Measurements from ENCODE around the gene COL9A3. TPM values are rescaled to one million over a fixed set of nuclear protein-coding genes. Genes with fewer than 3 reads are reported as not detected.

The COL9A3 gene
- total RNA-seq, 2 donors from 2014 or later: not detected

DNA sequence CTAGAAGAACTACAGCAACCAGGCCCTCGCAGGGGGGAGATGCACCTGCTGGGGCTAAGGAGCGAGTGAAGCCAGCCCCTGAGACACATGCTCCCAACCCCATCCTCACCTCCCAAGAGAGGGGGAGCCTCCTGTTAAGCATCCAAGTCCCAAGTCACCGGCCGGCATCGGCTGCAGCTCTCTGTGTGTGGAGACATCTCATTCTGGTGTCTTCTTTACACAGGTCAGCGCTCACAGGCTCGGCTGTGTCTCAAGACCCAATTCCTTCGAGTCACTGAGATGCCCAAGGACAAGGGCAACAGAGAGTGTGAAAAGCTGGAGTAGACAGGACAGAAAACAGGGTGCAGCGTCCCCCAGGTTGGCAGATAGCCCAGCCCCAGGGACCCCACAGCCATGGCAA is 41.6 kb upstream of the COL9A3 start:
- Mint-ChIP-seq H3K9me3 (no peaks in the 10 kb centered on the region), H3K4me1 (peaks cover 23% of the 10 kb centered on the region), H3K36me3 (ENCODE audit: low read depth) (no peaks in the 10 kb centered on the region), H3K4me3 (peak overlapping the region; percentile 71), H3K27ac (peak overlapping the region; percentile 97), H3K27me3 (no peaks in the 10 kb centered on the region)
- no peak for ATAC-seq (replicated peaks)

DNA sequence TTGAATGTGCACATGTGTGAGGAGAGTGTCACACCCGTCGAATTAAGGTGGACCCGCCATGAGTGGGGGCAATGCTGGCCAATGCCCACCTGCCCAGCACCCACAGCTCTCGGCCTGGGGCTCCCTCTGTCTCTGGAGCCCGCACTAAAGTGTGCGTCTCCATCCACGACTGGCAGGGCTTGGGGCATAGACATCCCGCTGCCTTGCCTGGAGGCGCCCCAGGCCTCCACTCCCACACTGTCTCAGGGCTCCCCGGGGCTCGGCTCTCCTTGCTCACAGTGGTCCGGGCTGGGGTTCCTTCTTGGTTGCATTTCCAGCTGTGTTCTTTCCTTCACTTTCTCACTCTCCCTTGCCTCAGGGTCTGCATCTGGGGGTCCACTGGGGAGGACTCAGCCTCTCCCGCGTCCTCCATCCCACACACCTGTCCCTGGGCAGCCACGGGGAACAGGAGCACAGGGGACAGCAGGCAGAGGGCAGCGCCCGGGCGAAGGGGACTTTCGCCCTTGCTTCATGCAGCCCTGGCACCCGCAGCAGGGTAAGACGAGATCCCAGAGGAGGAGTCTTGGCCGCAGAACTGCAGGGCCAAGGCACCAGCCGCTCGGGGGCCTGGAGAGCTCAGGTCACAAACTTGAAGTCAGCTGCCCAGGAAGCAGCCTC is 40.7 kb upstream of the COL9A3 start:
- Mint-ChIP-seq H3K4me3 (peak overlapping the region; percentile 71), H3K27ac (peak overlapping the region; percentile 97), H3K4me1 (peaks cover 23% of the 10 kb centered on the region), H3K36me3 (ENCODE audit: low read depth) (no peaks in the 10 kb centered on the region), H3K9me3 (no peaks in the 10 kb centered on the region), H3K27me3 (no peaks in the 10 kb centered on the region)
- ATAC-seq (replicated peaks): no peak

DNA sequence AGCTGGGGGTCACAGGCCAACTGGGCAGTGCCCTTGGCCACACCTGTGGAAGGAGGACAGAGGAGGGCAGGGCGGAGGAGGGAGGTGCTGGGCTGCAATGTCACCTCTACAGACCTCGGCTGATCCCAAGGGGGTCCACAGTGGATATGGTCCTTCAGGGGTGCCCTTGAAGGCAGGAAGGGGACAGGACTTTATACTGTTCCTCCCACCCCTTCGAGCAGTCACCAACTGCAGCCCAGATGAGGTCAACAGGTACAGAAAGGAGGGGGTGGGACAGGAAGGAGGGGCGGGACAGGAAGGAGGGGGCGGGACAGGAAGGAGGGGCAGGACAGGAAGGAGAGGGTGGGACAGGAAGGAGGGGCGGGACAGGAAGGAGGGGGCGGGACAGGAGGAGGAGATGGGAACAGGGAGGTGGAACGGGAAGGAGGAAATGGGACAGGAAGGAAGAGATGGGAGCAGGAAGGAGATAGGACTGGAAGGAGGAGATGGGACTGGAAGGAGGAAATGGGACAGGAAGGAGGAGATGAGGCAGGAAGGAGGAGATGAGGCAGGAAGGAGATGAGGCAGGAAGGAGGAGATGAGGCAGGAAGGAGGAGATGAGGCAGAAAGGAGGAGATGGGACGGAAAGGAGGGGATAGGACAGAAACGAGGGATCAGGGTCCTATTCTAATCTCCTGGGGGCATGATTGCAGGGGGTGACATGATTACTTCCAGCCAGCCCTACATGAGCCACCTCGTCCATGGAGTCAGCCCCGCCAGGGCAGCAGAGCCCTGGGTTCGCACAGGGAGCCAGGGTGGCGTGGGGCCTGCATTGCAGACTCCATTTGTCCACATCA is 39.9 kb upstream of the COL9A3 start:
- peaks cover 23% of the 10 kb centered on the region for H3K4me1 Mint-ChIP-seq
- peak overlapping the region; percentile 97 for H3K27ac Mint-ChIP-seq
- no peaks in the 10 kb centered on the region for H3K27me3 Mint-ChIP-seq
- ATAC-seq (replicated peaks): peak; percentile 79
- no peaks in the 10 kb centered on the region for H3K36me3 Mint-ChIP-seq (ENCODE audit: low read depth)
- no peaks in the 10 kb centered on the region for H3K9me3 Mint-ChIP-seq
- H3K4me3 Mint-ChIP-seq: peak overlapping the region; percentile 71

DNA sequence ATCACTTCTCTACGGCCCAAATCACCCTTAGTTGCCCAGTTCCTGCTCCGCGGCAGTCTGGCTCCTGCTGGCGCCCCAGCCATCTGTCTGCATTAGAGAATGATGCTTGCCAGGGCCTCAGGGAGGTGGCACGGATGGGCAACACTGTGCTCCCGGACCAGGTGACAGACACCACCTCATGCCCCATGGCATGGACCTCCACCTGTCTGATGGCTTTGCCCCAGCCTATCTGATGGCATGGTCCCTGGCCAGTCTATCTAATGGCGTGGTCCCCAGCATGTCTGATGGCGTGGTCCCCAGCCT is 39.4 kb upstream of the COL9A3 start:
- no peak for ATAC-seq (replicated peaks)
- H3K36me3 Mint-ChIP-seq (ENCODE audit: low read depth): no peaks in the 10 kb centered on the region
- H3K4me1 Mint-ChIP-seq: peaks cover 23% of the 10 kb centered on the region
- no peaks in the 10 kb centered on the region for H3K27me3 Mint-ChIP-seq
- peak overlapping the region; percentile 97 for H3K27ac Mint-ChIP-seq
- H3K9me3 Mint-ChIP-seq: no peaks in the 10 kb centered on the region
- peak overlapping the region; percentile 71 for H3K4me3 Mint-ChIP-seq

DNA sequence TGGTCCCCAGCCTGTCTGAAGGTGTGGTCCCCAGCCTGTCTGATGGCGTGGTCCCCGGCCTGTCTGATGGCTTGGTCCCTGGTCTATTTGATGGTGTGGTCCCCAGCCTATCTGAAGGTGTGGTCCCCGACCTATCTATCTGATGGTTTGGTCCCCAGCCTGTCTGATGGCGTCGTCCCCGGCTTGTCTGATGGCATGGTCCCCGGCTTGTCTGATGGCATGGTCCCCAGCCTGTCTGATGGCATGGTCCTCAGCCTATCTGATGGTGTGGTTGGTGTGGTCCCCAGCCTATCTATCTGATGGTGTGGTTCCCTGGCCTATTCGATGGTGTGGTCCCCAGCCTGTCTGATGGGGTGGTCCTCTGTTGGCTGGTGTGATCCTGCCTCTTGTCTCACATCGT is 38.8 kb upstream of the COL9A3 start:
- H3K27ac Mint-ChIP-seq: peak overlapping the region; percentile 33
- no peak for ATAC-seq (replicated peaks)
- no peaks in the 10 kb centered on the region for H3K9me3 Mint-ChIP-seq
- peaks cover 23% of the 10 kb centered on the region for H3K4me1 Mint-ChIP-seq
- H3K27me3 Mint-ChIP-seq: no peaks in the 10 kb centered on the region
- H3K4me3 Mint-ChIP-seq: no peak overlapping the region
- no peaks in the 10 kb centered on the region for H3K36me3 Mint-ChIP-seq (ENCODE audit: low read depth)

DNA sequence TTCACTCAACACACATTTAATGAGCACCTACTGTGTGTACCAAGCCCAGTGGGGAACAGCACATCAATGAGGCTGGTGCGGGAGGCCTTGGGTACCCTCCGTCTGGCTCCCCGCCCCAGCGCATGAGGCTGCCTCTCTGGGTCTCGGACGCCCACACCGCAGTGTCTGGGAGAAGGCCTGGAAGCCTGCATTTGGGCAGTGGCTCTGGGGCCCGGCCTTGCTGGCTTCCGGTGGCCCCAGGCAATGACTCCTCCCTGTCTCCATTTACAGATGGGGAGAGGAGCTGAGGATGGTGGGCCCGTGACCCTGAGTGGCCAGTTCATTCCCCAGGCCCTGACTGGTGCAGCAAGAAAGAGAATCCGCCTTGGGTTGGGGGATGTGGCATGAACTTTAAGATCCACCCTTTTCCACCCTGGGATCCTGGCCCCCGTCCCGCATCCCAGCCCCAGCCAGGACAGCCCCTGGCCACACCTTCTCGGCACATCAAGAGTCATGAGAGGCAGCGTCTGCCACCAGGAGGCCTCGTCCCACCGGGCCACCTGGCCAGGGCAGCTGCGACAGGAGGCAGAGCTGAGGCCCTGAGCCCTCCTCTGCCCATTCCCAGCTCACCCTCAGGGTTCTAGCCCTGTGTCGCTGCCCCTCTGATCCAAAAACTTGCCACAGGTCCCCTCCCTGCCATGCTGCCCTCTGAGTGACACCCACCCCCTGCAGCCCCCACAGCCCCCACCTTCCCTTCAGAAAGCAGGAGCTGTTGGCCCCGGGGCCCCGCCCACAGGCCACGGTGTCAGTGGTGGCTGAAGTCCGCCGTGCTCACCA is 38.0 kb upstream of the COL9A3 start:
- peaks cover 23% of the 10 kb centered on the region for H3K4me1 Mint-ChIP-seq
- no peak for ATAC-seq (replicated peaks)
- no peaks in the 10 kb centered on the region for H3K9me3 Mint-ChIP-seq
- no peaks in the 10 kb centered on the region for H3K27me3 Mint-ChIP-seq
- H3K4me3 Mint-ChIP-seq: no peak overlapping the region
- H3K27ac Mint-ChIP-seq: peak overlapping the region; percentile 33
- H3K36me3 Mint-ChIP-seq (ENCODE audit: low read depth): no peaks in the 10 kb centered on the region

DNA sequence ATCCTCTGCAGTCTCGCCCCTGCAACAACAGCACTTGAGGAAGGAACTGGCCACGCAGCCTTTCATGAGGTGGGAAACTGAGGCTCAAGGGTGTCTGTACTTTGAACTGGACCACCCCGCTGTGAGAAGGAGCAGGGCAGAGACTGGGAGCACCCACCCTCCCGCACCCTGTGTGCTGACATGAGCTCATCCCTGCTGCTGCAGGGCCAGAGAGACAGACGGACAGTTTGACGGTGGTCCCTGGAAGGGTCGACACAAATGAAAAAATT is 37.5 kb upstream of the COL9A3 start:
- Mint-ChIP-seq H3K27ac (no peak overlapping the region), H3K4me3 (no peak overlapping the region), H3K4me1 (peaks cover 23% of the 10 kb centered on the region), H3K9me3 (no peaks in the 10 kb centered on the region), H3K36me3 (ENCODE audit: low read depth) (no peaks in the 10 kb centered on the region), H3K27me3 (no peaks in the 10 kb centered on the region)
- no peak for ATAC-seq (replicated peaks)

DNA sequence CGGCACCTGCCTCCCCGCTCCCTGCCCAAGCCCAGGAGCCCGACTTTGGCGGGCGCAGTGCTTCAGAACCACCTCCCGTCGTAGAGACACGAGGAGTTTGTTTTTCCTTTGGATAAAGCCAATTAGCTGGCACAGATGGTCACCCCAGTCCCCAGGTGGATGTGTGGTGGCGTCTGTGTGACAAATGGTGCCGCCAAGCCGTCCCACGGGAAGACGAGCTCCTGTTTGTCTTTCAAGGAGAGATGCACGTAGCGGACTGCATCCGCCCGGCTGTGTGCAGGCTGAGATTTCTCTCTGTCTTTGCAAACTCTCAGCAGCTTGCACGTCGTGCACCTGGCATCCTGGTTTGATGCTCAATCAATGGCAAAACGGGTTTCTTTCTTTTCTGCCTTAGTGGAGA is 36.6 kb upstream of the COL9A3 start:
- no peak for ATAC-seq (replicated peaks)
- no peaks in the 10 kb centered on the region for H3K36me3 Mint-ChIP-seq (ENCODE audit: low read depth)
- no peak overlapping the region for H3K27ac Mint-ChIP-seq
- no peaks in the 10 kb centered on the region for H3K9me3 Mint-ChIP-seq
- no peaks in the 10 kb centered on the region for H3K27me3 Mint-ChIP-seq
- no peak overlapping the region for H3K4me3 Mint-ChIP-seq
- H3K4me1 Mint-ChIP-seq: peaks cover 18% of the 10 kb centered on the region

DNA sequence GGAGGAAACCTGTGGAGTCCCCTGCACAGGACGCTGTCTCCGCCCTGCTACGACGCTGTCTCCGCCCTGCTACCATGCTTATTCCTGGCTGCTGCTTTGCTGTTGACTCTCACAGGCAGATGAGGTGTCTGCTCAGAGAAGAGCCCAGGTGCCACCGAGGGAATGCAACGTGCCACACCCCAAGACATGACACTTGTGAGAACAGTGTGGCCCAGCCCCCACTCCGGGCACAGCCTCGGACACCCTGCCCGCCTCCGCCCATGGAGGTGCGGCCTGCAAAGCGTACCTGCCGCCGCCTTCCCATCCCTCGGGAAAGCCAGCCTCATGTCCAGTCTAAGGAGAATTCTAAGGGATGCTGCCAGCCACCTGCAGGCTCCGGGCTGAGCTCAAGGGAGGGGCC is 36.2 kb upstream of the COL9A3 start:
- H3K27ac Mint-ChIP-seq: no peak overlapping the region
- H3K36me3 Mint-ChIP-seq (ENCODE audit: low read depth): no peaks in the 10 kb centered on the region
- H3K27me3 Mint-ChIP-seq: no peaks in the 10 kb centered on the region
- H3K4me1 Mint-ChIP-seq: peaks cover 14% of the 10 kb centered on the region
- no peaks in the 10 kb centered on the region for H3K9me3 Mint-ChIP-seq
- H3K4me3 Mint-ChIP-seq: no peak overlapping the region
- no peak for ATAC-seq (replicated peaks)

DNA sequence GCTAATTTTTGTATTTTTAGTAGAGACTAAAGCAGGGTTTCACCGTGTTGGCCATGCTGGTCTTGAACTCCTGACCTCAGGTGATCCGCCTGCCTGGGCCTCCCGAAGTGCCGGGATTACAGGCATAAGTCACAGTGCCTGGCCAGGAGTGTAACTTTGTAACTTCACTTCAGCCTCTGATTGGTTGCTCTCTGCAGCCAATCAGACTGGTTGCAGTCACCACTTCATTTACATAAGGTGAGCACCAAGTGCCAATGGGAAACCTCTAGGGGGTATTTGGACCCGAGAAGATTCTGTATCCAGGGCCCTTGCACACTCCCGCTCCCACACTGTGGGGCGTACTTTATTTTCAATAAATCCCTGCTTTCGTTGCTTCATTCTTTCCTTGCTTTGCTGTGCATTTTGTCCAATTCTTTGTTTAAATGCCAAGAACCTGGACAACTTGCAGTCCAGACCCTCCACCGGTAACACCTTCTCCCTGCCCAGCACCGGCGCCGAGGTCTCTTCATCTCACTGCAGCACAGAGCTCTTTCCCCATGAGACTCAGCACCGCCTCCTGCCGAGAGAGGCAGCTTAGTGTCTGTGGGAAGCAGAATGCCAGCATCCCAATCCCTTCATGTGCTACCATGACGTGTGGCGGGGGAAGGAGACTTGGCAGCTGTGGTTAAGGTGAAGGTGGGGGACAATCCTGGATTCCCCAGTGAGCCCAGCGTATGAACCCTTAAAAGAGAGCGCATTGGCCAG is 34.5 kb upstream of the COL9A3 start:
- Mint-ChIP-seq H3K27me3 (no peaks in the 10 kb centered on the region), H3K36me3 (ENCODE audit: low read depth) (no peaks in the 10 kb centered on the region), H3K9me3 (no peaks in the 10 kb centered on the region), H3K27ac (no peak overlapping the region), H3K4me3 (no peak overlapping the region), H3K4me1 (peaks cover 6% of the 10 kb centered on the region)
- ATAC-seq (replicated peaks): no peak

DNA sequence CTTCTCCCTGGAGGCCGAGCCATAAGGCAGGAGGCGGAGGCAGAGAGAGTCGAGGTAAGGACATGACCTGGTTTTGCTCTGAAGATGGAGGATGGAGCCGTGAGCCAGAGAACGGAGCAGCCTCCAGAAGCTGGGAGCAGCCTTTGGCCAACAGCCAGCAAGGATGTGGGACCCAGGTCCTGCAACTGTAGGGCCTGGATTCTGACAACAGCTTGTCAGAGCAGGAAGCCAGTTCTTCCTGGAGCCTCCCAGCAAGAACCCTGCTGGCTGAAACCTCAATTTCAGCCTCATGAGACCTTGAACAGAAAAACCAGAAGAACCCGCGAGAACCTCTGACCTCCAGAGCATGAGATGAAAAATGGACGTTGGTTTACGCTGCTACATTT is 34.0 kb upstream of the COL9A3 start:
- H3K27me3 Mint-ChIP-seq: no peaks in the 10 kb centered on the region
- no peak overlapping the region for H3K27ac Mint-ChIP-seq
- H3K4me1 Mint-ChIP-seq: peaks cover 11% of the 10 kb centered on the region
- no peaks in the 10 kb centered on the region for H3K9me3 Mint-ChIP-seq
- no peak overlapping the region for H3K4me3 Mint-ChIP-seq
- no peaks in the 10 kb centered on the region for H3K36me3 Mint-ChIP-seq (ENCODE audit: low read depth)
- ATAC-seq (replicated peaks): no peak

DNA sequence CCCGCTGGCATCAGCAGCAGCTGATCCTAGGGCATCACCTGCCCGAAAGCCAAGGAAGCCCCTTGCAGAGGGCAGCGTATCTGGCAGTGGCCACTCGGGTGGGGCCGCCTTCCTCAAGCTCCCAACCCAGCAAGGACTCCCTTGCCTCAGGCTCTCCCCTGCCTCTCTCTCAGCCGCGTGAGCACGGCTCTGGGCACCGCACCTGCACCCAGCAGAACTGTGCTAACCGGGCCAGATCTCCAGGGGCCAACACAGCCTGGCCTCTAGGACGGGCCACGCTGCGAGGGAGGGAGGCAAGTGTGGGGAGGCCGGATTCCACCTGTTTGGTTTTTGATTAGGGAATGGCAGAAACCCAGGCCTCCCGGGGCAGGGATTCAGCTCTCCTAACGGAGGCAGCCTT is 32.4 kb upstream of the COL9A3 start:
- no peak overlapping the region for H3K4me3 Mint-ChIP-seq
- no peak for ATAC-seq (replicated peaks)
- H3K27me3 Mint-ChIP-seq: no peaks in the 10 kb centered on the region
- H3K27ac Mint-ChIP-seq: no peak overlapping the region
- no peaks in the 10 kb centered on the region for H3K36me3 Mint-ChIP-seq (ENCODE audit: low read depth)
- H3K9me3 Mint-ChIP-seq: no peaks in the 10 kb centered on the region
- H3K4me1 Mint-ChIP-seq: peaks cover 12% of the 10 kb centered on the region

DNA sequence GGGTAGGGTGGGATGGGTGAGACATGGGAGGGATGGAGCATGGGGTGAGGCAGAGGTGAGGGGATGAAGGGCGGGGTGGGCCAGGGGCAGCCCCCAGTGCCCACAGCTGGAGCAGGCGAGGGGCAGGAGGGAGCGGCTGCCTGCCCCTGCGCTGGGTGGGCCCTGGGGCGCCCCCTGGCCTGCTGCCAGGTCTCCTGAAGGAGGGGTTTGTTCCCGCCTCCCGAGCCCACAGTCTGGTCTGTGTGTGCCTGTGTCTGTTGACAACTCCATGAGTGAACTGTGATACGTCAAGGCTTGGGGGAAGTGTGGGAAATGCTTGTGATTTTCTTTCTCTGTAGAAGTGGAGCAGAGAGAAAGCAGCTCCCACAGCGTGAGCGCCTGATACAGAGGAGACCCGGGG is 31.5 kb upstream of the COL9A3 start:
- H3K9me3 Mint-ChIP-seq: no peaks in the 10 kb centered on the region
- H3K27me3 Mint-ChIP-seq: no peaks in the 10 kb centered on the region
- H3K4me3 Mint-ChIP-seq: no peak overlapping the region
- ATAC-seq (replicated peaks): no peak
- H3K4me1 Mint-ChIP-seq: peaks cover 12% of the 10 kb centered on the region
- H3K27ac Mint-ChIP-seq: no peak overlapping the region
- H3K36me3 Mint-ChIP-seq (ENCODE audit: low read depth): no peaks in the 10 kb centered on the region

DNA sequence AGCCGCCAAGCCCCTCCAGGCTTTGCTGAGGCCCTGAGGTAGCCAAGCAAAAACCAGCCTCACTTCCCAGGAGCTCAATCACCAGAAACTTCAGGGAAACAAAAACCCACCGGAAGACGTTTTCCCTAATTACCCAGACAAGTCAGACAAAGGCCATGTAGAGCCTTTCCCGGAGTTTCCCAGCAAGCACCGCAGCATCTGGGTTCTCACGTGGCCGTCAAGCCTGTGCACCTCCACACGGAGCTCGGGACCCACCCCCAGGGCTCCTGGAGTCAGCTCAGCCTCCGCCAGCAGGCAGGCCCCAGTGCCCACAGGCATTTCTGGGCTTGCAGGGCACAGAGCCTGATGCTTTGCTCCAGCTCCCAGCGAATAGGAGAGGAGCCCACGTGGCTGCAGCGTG is 30.7 kb upstream of the COL9A3 start:
- ATAC-seq (replicated peaks): no peak
- Mint-ChIP-seq H3K9me3 (no peaks in the 10 kb centered on the region), H3K4me3 (no peak overlapping the region), H3K27ac (no peak overlapping the region), H3K27me3 (no peaks in the 10 kb centered on the region), H3K4me1 (peaks cover 12% of the 10 kb centered on the region), H3K36me3 (ENCODE audit: low read depth) (no peaks in the 10 kb centered on the region)
